ENCODE results near the gene TSEN2. TPM values are rescaled to one million over a fixed set of nuclear protein-coding genes. Genes with fewer than 3 reads are reported as not detected.

Gene TSEN2
- total and polyA plus RNA-seq, 9 of the 15 experiments (the other 6 are each of a cell fraction or from before 2014, with no cell fraction given) = 38.5 to 76.3 (median 46.6) TPM

GRCh38 chr3:12556690-12557472, 72.6 kb downstream of the TSEN2 start, which contains the start of gene MKRN2 (continued):
- TF ChIP-seq CHAMP1 (IDR thresholded peaks at IDR 0.05) (no peak), PHF21A (IDR thresholded peaks at IDR 0.05; ENCODE audit: borderline replicate concordance, low read depth) (0 out of 2 replicates have a peak, but pooled peaks have one; percentile 29), HES1 (IDR thresholded peaks at IDR 0.05; ENCODE audit: low read depth) (no peak; the same call in 1 of the 2 replicates), NR0B1 (IDR thresholded peaks at IDR 0.05; ENCODE audit: partially characterized antibody) (no peak), RCOR1 (IDR thresholded peaks at IDR 0.05; ENCODE audit: borderline replicate concordance in 1 of 2, low read depth in 2 of 2, low read length in 2 of 2) (peak; percentile 44 to 90; a peak in 3 of 4 replicates), POLR3A (IDR thresholded peaks at IDR 0.05; ENCODE audit: borderline replicate concordance, extremely low read depth, insufficient read depth, insufficient read length) (no peak), ZNF639 (CRISPR knock-in tag; conservative IDR thresholded peaks at IDR 0.05 in 1 of 2, IDR thresholded peaks at IDR 0.05 in 1 of 2) (peak in 1 of 2 experiments; percentile 96; a peak in 2 of 4 replicates), ETV5 (CRISPR knock-in tag; IDR thresholded peaks at IDR 0.05; ENCODE audit: low read depth) (peak; percentile 74; the same call in 1 of the 2 replicates), TFAP4 (CRISPR knock-in tag; IDR thresholded peaks at IDR 0.05; ENCODE audit: borderline replicate concordance) (peak; percentile 86), ZFP91 (CRISPR knock-in tag; IDR thresholded peaks at IDR 0.05) (0 out of 2 replicates have a peak, but pooled peaks have one; percentile 27), HMGXB4 (CRISPR knock-in tag; IDR thresholded peaks at IDR 0.05) (peak; percentile 61; the same call in 1 of the 2 replicates)

All from K562 (cell line).